ENCODE results near the gene RACK1. TPM values are rescaled to one million over a fixed set of nuclear protein-coding genes. Genes with fewer than 3 reads are reported as not detected.

Gene RACK1
- total and polyA plus RNA-seq, 4 donors: 310 to 2,255 (median 940) TPM

DNA sequence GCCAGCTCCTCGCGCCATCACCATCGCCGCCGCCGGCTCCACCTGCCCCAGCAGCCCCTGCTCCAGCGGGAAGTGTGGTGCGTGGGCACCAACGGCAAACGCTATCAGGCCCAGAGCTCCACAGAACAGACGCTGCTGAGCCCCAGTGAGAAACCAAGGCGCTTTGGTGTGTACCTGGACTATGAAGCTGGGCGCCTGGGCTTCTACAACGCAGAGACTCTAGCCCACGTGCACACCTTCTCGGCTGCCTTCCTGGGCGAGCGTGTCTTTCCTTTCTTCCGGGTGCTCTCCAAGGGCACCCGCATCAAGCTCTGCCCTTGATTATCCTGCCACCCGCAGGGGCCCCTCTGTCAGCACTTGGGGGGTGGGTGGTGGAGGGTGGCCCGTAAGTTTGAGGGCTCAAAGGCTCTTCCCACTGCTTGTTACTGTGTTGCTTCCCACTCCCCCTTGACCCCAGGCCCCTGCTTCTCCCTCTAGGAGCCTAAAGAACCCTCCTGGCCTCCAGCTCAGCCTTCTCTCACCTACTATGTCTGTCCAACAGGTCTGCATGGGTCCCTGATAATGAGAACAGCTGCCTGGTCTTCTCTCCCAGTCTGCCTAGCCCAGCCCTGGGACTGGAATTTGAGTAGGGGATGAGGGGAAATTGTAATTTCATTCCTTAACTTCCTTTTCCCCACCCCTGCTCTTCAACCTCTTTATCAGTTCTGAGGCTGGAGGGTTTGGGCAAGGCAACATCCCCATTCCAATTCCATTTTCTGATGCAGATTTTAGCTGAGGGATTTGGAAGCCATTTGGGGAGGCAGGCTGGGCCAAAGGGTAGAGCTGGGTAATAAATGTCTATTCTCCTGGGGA, 9.0 kb downstream of the RACK1 start:
- DNase-seq (ENCODE audit: low spot score): no peak
- Histone ChIP-seq H3K36me3 (ENCODE audit: control insufficient read depth in 4 of 4, insufficient read depth in 3 of 4, low read depth in 1 of 4, low read length in 3 of 4) (peaks cover 33 to 85% (median 61%) of the 10 kb centered on the region in 4 donors), H3K27ac (ENCODE audit: low read depth in 1 of 2, low read length in 2 of 2) (no peak overlapping the region), H3K4me3 (ENCODE audit: low read depth in 1 of 3, low read length in 3 of 3) (no peak overlapping the region), H3K4me1 (ENCODE audit: control insufficient read depth in 4 of 4, insufficient read depth in 4 of 4, low read length in 3 of 4) (no peaks in the 10 kb centered on the region), H3K9ac (ENCODE audit: low read depth in 1 of 2, low read length in 2 of 2) (no peak overlapping the region), H3K9me3 (ENCODE audit: control insufficient read depth in 4 of 4, low read length in 3 of 4) (no peaks in the 10 kb centered on the region), H3K27me3 (ENCODE audit: control insufficient read depth in 4 of 4, insufficient read depth in 4 of 4, low read length in 3 of 4) (no peaks in the 10 kb centered on the region)
- 93% methylated on average over 22 of the region's 22 CpGs for WGBS
- TF ChIP-seq, protein P1, sequence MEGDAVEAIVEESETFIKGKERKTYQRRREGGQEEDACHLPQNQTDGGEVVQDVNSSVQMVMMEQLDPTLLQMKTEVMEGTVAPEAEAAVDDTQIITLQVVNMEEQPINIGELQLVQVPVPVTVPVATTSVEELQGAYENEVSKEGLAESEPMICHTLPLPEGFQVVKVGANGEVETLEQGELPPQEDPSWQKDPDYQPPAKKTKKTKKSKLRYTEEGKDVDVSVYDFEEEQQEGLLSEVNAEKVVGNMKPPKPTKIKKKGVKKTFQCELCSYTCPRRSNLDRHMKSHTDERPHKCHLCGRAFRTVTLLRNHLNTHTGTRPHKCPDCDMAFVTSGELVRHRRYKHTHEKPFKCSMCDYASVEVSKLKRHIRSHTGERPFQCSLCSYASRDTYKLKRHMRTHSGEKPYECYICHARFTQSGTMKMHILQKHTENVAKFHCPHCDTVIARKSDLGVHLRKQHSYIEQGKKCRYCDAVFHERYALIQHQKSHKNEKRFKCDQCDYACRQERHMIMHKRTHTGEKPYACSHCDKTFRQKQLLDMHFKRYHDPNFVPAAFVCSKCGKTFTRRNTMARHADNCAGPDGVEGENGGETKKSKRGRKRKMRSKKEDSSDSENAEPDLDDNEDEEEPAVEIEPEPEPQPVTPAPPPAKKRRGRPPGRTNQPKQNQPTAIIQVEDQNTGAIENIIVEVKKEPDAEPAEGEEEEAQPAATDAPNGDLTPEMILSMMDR (IDR thresholded peaks at IDR 0.05; ENCODE audit: low read depth, low read length, missing input control): no peak
- no peak for TF ChIP-seq SP1 (IDR thresholded peaks at IDR 0.05)
- TF ChIP-seq YY1 (IDR thresholded peaks at IDR 0.05): no peak
- TF ChIP-seq RXRA (IDR thresholded peaks at IDR 0.05): no peak
- TF ChIP-seq EGR1 (IDR thresholded peaks at IDR 0.05; ENCODE audit: low read depth in 2 of 2): no peak
- TF ChIP-seq NR2F2 (IDR thresholded peaks at IDR 0.05): no peak
- no peak for TF ChIP-seq FOXA2 (IDR thresholded peaks at IDR 0.05)
- TF ChIP-seq, protein P2, sequence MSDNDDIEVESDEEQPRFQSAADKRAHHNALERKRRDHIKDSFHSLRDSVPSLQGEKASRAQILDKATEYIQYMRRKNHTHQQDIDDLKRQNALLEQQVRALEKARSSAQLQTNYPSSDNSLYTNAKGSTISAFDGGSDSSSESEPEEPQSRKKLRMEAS (IDR thresholded peaks at IDR 0.05): no peak
- TF ChIP-seq, protein P3, sequence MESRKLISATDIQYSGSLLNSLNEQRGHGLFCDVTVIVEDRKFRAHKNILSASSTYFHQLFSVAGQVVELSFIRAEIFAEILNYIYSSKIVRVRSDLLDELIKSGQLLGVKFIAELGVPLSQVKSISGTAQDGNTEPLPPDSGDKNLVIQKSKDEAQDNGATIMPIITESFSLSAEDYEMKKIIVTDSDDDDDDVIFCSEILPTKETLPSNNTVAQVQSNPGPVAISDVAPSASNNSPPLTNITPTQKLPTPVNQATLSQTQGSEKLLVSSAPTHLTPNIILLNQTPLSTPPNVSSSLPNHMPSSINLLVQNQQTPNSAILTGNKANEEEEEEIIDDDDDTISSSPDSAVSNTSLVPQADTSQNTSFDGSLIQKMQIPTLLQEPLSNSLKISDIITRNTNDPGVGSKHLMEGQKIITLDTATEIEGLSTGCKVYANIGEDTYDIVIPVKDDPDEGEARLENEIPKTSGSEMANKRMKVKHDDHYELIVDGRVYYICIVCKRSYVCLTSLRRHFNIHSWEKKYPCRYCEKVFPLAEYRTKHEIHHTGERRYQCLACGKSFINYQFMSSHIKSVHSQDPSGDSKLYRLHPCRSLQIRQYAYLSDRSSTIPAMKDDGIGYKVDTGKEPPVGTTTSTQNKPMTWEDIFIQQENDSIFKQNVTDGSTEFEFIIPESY (IDR thresholded peaks at IDR 0.05): no peak
- TF ChIP-seq FOXA1 (IDR thresholded peaks at IDR 0.05): no peak
- TF ChIP-seq GABPA (IDR thresholded peaks at IDR 0.05 in 1 of 2, conservative IDR thresholded peaks at IDR 0.05 in 1 of 2): no peak
- no peak for TF ChIP-seq HNF4A (conservative IDR thresholded peaks at IDR 0.05)
- no peak for TF ChIP-seq RAD21 (IDR thresholded peaks at IDR 0.05)
- TF ChIP-seq, protein P4, sequence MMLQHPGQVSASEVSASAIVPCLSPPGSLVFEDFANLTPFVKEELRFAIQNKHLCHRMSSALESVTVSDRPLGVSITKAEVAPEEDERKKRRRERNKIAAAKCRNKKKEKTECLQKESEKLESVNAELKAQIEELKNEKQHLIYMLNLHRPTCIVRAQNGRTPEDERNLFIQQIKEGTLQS (IDR thresholded peaks at IDR 0.05): no peak

DNA sequence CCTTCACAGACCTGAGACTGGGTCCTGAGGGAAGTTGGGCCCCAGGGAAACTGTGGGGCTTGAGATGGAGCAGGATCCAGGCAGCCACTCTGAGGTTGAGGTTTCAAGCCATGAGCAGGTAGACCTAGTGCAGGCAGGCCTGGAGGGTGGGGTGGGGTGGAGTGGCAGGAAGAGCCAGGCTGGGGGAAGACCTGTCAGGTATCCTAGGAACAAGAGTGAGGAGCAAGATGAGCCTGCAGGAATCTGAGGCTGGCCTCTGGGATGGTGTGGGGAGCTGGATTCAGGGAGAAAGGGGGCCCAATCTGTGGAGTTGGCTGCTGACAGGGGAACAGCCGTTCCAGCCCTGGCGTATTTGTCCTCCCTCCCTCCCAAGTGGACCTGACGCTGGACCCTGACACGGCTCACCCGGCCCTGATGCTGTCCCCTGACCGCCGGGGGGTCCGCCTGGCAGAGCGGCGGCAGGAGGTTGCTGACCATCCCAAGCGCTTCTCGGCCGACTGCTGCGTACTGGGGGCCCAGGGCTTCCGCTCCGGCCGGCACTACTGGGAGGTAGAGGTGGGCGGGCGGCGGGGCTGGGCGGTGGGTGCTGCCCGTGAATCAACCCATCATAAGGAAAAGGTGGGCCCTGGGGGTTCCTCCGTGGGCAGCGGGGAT, 9.8 kb downstream of the RACK1 start:
- Histone ChIP-seq H3K9me3 (ENCODE audit: control insufficient read depth in 4 of 4, low read length in 3 of 4) (no peaks in the 10 kb centered on the region), H3K9ac (ENCODE audit: low read depth in 1 of 2, low read length in 2 of 2) (no peak overlapping the region), H3K4me1 (ENCODE audit: control insufficient read depth in 4 of 4, insufficient read depth in 4 of 4, low read length in 3 of 4) (no peaks in the 10 kb centered on the region), H3K27me3 (ENCODE audit: control insufficient read depth in 4 of 4, insufficient read depth in 4 of 4, low read length in 3 of 4) (no peaks in the 10 kb centered on the region), H3K36me3 (ENCODE audit: control insufficient read depth in 4 of 4, insufficient read depth in 3 of 4, low read depth in 1 of 4, low read length in 3 of 4) (peaks cover 27 to 78% (median 54%) of the 10 kb centered on the region in 4 donors), H3K4me3 (ENCODE audit: low read depth in 1 of 3, low read length in 3 of 3) (no peak overlapping the region), H3K27ac (ENCODE audit: low read depth in 1 of 2, low read length in 2 of 2) (no peak overlapping the region)
- TF ChIP-seq FOXA1 (IDR thresholded peaks at IDR 0.05): no peak
- TF ChIP-seq EGR1 (IDR thresholded peaks at IDR 0.05; ENCODE audit: low read depth in 2 of 2): no peak
- TF ChIP-seq HNF4G (IDR thresholded peaks at IDR 0.05): no peak
- TF ChIP-seq, protein P1 (IDR thresholded peaks at IDR 0.05; ENCODE audit: low read depth, low read length, missing input control): no peak
- TF ChIP-seq, protein P4 (IDR thresholded peaks at IDR 0.05): no peak
- no peak for TF ChIP-seq SP1 (IDR thresholded peaks at IDR 0.05)
- no peak for TF ChIP-seq RAD21 (IDR thresholded peaks at IDR 0.05)
- no peak for TF ChIP-seq HNF4A (conservative IDR thresholded peaks at IDR 0.05)
- TF ChIP-seq, protein P3 (IDR thresholded peaks at IDR 0.05): no peak
- TF ChIP-seq, protein P2 (IDR thresholded peaks at IDR 0.05): no peak
- no peak for TF ChIP-seq JUND (IDR thresholded peaks at IDR 0.05)
- 94% methylated on average over 24 of the region's 24 CpGs for WGBS
- no peak for DNase-seq (ENCODE audit: low spot score)

Data from liver (tissue), 9 donors.